Hepatocyte (in vitro differentiated cells): ENCODE results near the gene CCDC85C. TPM values are rescaled to one million over a fixed set of nuclear protein-coding genes. Genes with fewer than 3 reads are reported as not detected.

Experiments
- DNase-seq: peaks from one replicate; pipeline ENCODE4 v3.0.0-alpha.2; 2016; ENCODE audit warnings: low spot score
- H2AFZ ChIP-seq: fragments of 200-600 bp; sonication (generic); 2 replicates; pipeline ENCODE4 v1.6.0; 2016; ENCODE audit warnings: antibody characterized with exemption, mild to moderate bottlenecking
- H3K27ac ChIP-seq: fragments of 200-600 bp; sonication (generic); 2 replicates; pipeline ENCODE4 v1.5.1; 2016; ENCODE audit warnings: mild to moderate bottlenecking
- H3K27me3 ChIP-seq: fragments of 200-600 bp; sonication (generic); 2 replicates; pipeline ENCODE4 v1.6.1; 2016
- H3K36me3 ChIP-seq: fragments of 200-600 bp; sonication (generic); replicated peaks from 2 replicates; pipeline ENCODE4 v1.5.1; 2016; ENCODE audit warnings: low read depth; ENCODE audit not compliant: insufficient read depth
- H3K4me1 ChIP-seq: fragments of 200-600 bp; sonication (generic); 2 replicates; pipeline ENCODE4 v1.5.1; 2016; ENCODE audit warnings: mild to moderate bottlenecking, moderate library complexity; ENCODE audit not compliant: insufficient read depth
- H3K4me2 ChIP-seq: fragments of 200-600 bp; sonication (generic); 2 replicates; pipeline ENCODE4 v1.6.0; 2016
- H3K4me3 ChIP-seq: fragments of 200-600 bp; sonication (generic); 2 replicates; pipeline ENCODE4 v1.5.1; 2016; ENCODE audit warnings: mild to moderate bottlenecking
- H3K79me2 ChIP-seq: fragments of 200-600 bp; sonication (generic); 2 replicates; pipeline ENCODE4 v1.6.0; 2017; ENCODE audit warnings: mild to moderate bottlenecking
- H3K9me2 ChIP-seq: fragments of 200-600 bp; sonication (generic); replicated peaks from 2 replicates; pipeline ENCODE4 v1.6.0; 2017; ENCODE audit warnings: mild to moderate bottlenecking; ENCODE audit not compliant: insufficient read depth
- H3K9me3 ChIP-seq: fragments of 200-600 bp; sonication (generic); 2 replicates; pipeline ENCODE4 v1.5.1; 2016; ENCODE audit warnings: low read depth, mild to moderate bottlenecking
- H4K20me1 ChIP-seq: fragments of 200-600 bp; sonication (generic); 2 replicates; pipeline ENCODE4 v1.6.0; 2016; ENCODE audit warnings: mild to moderate bottlenecking; ENCODE audit not compliant: insufficient read depth, poor library complexity, severe bottlenecking
- EZH2 ChIP-seq: fragments of 200-600 bp; sonication (generic); IDR thresholded peaks from 2 replicates; pipeline ENCODE4 v1.6.1; 2016; ENCODE audit warnings: antibody characterized with exemption, mild to moderate bottlenecking, borderline replicate concordance
- EZH2phosphoT487 ChIP-seq: fragments of 200-600 bp; sonication (generic); IDR thresholded peaks from one replicate; pipeline ENCODE4 v1.6.1; 2018; ENCODE audit warnings: antibody characterized with exemption, mild to moderate bottlenecking, low read depth, moderate library complexity; ENCODE audit not compliant: unreplicated experiment, severe bottlenecking
- WGBS: methylation state at CpG from one replicate; pipeline ENCODE4 v1.1.6; 2016; ENCODE audit warnings: low lambda C conversion rate; ENCODE audit errors: missing lambda C conversion rate; 5-methylcytosine and 5-hydroxymethylcytosine counted together
- polyA plus RNA-seq: library from polyadenylated mRNA; unstranded; fragments of >200 nt; fragmentation: Nextera tagmentation; extraction: Ambion mirVana; gene quantifications from 2 replicates; pipeline ENCODE4 v1.2.1, GENCODE V29; 2016
- total RNA-seq: library from RNA; depleted of rRNA; stranded (reverse); fragments of >200 nt; gene quantifications from 2 replicates; pipeline ENCODE4 v1.2.3, GENCODE V29; 2014
- TF ChIP-seq, protein P1 (sequence below): fragments of 200-600 bp; sonication (generic); IDR thresholded peaks from 2 replicates; pipeline ENCODE4 v1.5.1; 2016; ENCODE audit warnings: antibody characterized with exemption, mild to moderate bottlenecking; ENCODE audit not compliant: poor library complexity

The CCDC85C gene
- total and polyA plus RNA-seq, 2 experiments from 2014 or later, result 37.8 to 47.2 TPM

- Histone ChIP-seq H3K27me3 (no peaks in the 10 kb centered on the region), H4K20me1 (no peaks in the 10 kb centered on the region), H3K4me1 (peaks cover 5% of the 10 kb centered on the region), H3K36me3 (no peaks in the 10 kb centered on the region), H2AFZ (no peak overlapping the region), H3K4me2 (no peak overlapping the region), H3K27ac (no peak overlapping the region), H3K79me2 (no peaks in the 10 kb centered on the region), H3K9me2 (no peaks in the 10 kb centered on the region), H3K4me3 (no peak overlapping the region), H3K9me3 (no peaks in the 10 kb centered on the region)
- 83% methylated on average over 11 of the region's 11 CpGs for WGBS
- DNase-seq, result no peak
- TF ChIP-seq, protein P1, sequence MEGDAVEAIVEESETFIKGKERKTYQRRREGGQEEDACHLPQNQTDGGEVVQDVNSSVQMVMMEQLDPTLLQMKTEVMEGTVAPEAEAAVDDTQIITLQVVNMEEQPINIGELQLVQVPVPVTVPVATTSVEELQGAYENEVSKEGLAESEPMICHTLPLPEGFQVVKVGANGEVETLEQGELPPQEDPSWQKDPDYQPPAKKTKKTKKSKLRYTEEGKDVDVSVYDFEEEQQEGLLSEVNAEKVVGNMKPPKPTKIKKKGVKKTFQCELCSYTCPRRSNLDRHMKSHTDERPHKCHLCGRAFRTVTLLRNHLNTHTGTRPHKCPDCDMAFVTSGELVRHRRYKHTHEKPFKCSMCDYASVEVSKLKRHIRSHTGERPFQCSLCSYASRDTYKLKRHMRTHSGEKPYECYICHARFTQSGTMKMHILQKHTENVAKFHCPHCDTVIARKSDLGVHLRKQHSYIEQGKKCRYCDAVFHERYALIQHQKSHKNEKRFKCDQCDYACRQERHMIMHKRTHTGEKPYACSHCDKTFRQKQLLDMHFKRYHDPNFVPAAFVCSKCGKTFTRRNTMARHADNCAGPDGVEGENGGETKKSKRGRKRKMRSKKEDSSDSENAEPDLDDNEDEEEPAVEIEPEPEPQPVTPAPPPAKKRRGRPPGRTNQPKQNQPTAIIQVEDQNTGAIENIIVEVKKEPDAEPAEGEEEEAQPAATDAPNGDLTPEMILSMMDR, result no peak
Measured at GRCh38 chr14:99626041-99626648, 22.1 kb upstream of the CCDC85C start.

GRCh38 chr14:99625476-99625875 lies 21.5 kb upstream of the CCDC85C start:
- TF ChIP-seq, protein P1, result no peak
- no peak for TF ChIP-seq EZH2phosphoT487
- Histone ChIP-seq H4K20me1 (no peaks in the 10 kb centered on the region), H3K36me3 (no peaks in the 10 kb centered on the region), H3K9me3 (no peaks in the 10 kb centered on the region), H3K4me1 (peaks cover 5% of the 10 kb centered on the region), H3K27me3 (no peaks in the 10 kb centered on the region), H3K4me2 (no peak overlapping the region), H3K79me2 (no peaks in the 10 kb centered on the region), H2AFZ (no peak overlapping the region), H3K27ac (no peak overlapping the region), H3K4me3 (no peak overlapping the region), H3K9me2 (no peaks in the 10 kb centered on the region)
- WGBS, result 90% methylated on average over 3 of the region's 3 CpGs
- DNase-seq, result no peak

- Histone ChIP-seq H3K4me1 (peaks cover 5% of the 10 kb centered on the region), H2AFZ (no peak overlapping the region), H3K4me3 (no peak overlapping the region), H3K9me2 (no peaks in the 10 kb centered on the region), H3K36me3 (no peaks in the 10 kb centered on the region), H3K4me2 (no peak overlapping the region), H3K27me3 (no peaks in the 10 kb centered on the region), H4K20me1 (no peaks in the 10 kb centered on the region), H3K9me3 (no peaks in the 10 kb centered on the region), H3K27ac (no peak overlapping the region), H3K79me2 (no peaks in the 10 kb centered on the region)
- 88% methylated on average over 13 of the region's 13 CpGs for WGBS
- DNase-seq, result no peak
- TF ChIP-seq EZH2phosphoT487 (no peak), EZH2 (no peak)
- TF ChIP-seq, protein P1, result no peak
Measured at GRCh38 chr14:99624971-99625370, 21.0 kb upstream of the CCDC85C start.

GRCh38 chr14:99624024-99624423 lies 20.0 kb upstream of the CCDC85C start:
- H3K79me2 ChIP-seq, result no peaks in the 10 kb centered on the region
- no peak overlapping the region for H3K4me3 ChIP-seq
- no peak for DNase-seq
- no peaks in the 10 kb centered on the region for H3K9me2 ChIP-seq
- no peak overlapping the region for H2AFZ ChIP-seq
- H3K9me3 ChIP-seq, result no peaks in the 10 kb centered on the region
- no peaks in the 10 kb centered on the region for H3K36me3 ChIP-seq
- 80% methylated on average over 6 of the region's 6 CpGs for WGBS
- no peak overlapping the region for H3K4me2 ChIP-seq
- H3K4me1 ChIP-seq, result peaks cover 5% of the 10 kb centered on the region
- H4K20me1 ChIP-seq, result no peaks in the 10 kb centered on the region
- H3K27me3 ChIP-seq, result no peaks in the 10 kb centered on the region
- H3K27ac ChIP-seq, result no peak overlapping the region
- TF ChIP-seq, protein P1, result no peak
- TF ChIP-seq EZH2 (no peak), EZH2phosphoT487 (no peak)
